Esophagus squamous epithelium (tissue), 4 donors: ENCODE data around the gene KCNJ10.

Experiments used
- POLR2A ChIP-seq, 4 donors: fragments of 450-650 bp; IDR thresholded peaks; one replicate each; pipeline ENCODE4 v1.6.1; 2017; ENCODE audit warnings: antibody characterized with exemption in 4 of 4, mild to moderate bottlenecking in 4 of 4, moderate library complexity in 3 of 4
- TF ChIP-seq, protein P1 (sequence below), 6 experiments: fragments of 450-650 bp in 4 of 6; fragments of 200-600 bp in 2 of 6; sonication (generic) in 2 of 6; IDR thresholded peaks; one replicate each; pipeline ENCODE4 v1.5.1; 2016 to 2019; ENCODE audit warnings: antibody characterized with exemption in 6 of 6, mild to moderate bottlenecking in 4 of 6, moderate library complexity in 4 of 6

DNA sequence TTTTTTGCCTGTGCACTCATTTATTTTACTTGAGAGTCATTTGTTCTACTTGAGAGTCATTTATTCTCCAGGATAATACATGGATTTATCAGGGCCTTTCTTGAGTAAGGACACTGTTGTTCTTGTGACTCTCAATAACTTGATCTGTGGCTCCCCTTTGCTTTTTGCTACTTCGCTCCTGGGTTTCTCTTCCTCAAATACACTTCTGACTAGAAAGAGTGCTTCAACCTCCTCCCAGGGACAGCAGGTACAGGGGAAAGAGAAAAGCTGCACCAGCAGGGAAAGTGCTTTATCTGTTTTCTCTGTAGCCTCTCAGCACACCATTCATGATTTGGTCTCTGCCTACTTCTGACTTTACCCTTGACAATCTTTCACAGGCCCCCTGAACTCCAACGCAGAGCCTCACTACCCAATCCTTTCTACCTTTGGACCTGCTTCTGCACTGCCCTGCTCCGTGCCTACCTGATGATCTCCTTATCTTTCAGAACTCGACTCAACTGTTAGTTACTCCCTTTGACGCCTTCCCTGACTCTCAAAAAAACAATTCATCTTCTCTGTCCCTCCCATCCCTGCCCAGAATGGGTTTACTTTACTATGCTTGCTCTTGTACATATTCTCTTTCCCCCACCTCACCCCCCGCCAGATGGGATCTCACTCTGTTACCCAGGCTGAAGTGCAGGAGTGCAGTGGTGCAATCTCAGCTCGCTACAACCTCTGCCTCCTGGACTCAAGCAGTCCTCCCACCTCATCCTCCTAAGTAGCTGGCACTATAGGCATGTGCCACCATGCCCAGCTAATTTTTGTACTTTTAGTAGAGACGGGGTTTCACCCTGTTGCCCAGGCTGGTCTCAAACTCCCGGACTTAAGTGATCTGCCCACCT is 22.6 kb downstream of the KCNJ10 start:
- TF ChIP-seq, protein P1, sequence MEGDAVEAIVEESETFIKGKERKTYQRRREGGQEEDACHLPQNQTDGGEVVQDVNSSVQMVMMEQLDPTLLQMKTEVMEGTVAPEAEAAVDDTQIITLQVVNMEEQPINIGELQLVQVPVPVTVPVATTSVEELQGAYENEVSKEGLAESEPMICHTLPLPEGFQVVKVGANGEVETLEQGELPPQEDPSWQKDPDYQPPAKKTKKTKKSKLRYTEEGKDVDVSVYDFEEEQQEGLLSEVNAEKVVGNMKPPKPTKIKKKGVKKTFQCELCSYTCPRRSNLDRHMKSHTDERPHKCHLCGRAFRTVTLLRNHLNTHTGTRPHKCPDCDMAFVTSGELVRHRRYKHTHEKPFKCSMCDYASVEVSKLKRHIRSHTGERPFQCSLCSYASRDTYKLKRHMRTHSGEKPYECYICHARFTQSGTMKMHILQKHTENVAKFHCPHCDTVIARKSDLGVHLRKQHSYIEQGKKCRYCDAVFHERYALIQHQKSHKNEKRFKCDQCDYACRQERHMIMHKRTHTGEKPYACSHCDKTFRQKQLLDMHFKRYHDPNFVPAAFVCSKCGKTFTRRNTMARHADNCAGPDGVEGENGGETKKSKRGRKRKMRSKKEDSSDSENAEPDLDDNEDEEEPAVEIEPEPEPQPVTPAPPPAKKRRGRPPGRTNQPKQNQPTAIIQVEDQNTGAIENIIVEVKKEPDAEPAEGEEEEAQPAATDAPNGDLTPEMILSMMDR (IDR thresholded peaks at IDR 0.05): peak in 1 of 6 experiments; percentile 2
- no peak for TF ChIP-seq POLR2A (IDR thresholded peaks at IDR 0.05)
